ENCODE data around the gene OLFML3. TPM values are rescaled to one million over a fixed set of nuclear protein-coding genes. Genes with fewer than 3 reads are reported as not detected.

OLFML3 gene
- total RNA-seq, 3 donors from 2014 or later (not counting 1 experiment from before 2014, with no cell fraction given) = 0.16 TPM; not detected in 2

- Mint-ChIP-seq H3K27me3 (ENCODE audit: low read depth in 2 of 2) (no peaks in the 10 kb centered on the region), H3K4me1 (peaks cover 62 to 74% of the 10 kb centered on the region in 2 donors), H3K27ac (peak overlapping the region; percentile 91 to 99), H3K36me3 (peaks cover 16% of the 10 kb centered on the region), H3K4me3 (peak overlapping the region; percentile 77), H3K9me3 (no peaks in the 10 kb centered on the region)
- 11% methylated on average over 15 of the region's 16 CpGs for WGBS (ENCODE audit: insufficient coverage)
- no peak for TF ChIP-seq CTCF (IDR thresholded peaks at IDR 0.05)
- H3K4me1 ChIP-seq (ENCODE audit: control insufficient read depth, insufficient read depth, low read length) = peaks cover 46% of the 10 kb centered on the region
- peak overlapping the region; percentile 67 for H3K27ac ChIP-seq (ENCODE audit: low read length)
- H3K4me3 ChIP-seq (ENCODE audit: low read length) = no peak overlapping the region
- peaks cover 36% of the 10 kb centered on the region for H3K36me3 ChIP-seq (ENCODE audit: control insufficient read depth, insufficient read depth, low read length)
- DNase-seq = peak; percentile 55 to 78
- no peaks in the 10 kb centered on the region for H3K27me3 ChIP-seq (ENCODE audit: control insufficient read depth, insufficient read depth, low read length)
- intact Hi-C loops (cut with micrococcal nuclease) = loop anchor here (1.0 kb wide), 1 partner anchor 10 kb away; no protein-coding TSS in a partner anchor
- peak; percentile 55 to 75 (median 73) for ATAC-seq
- H3K9me3 ChIP-seq (ENCODE audit: control insufficient read depth, insufficient read depth, low read length) = no peaks in the 10 kb centered on the region
These were observed 38.7 kb upstream of the OLFML3 start for GRCh38 chr1:113940365-113941244.

GRCh38 chr1:113941245-113941559, 38.1 kb upstream of the OLFML3 start:
- H3K36me3 Mint-ChIP-seq = peaks cover 20% of the 10 kb centered on the region
- no peak overlapping the region for H3K4me3 ChIP-seq (ENCODE audit: low read length)
- WGBS (ENCODE audit: insufficient coverage) = 83% methylated on average over 6 of the region's 7 CpGs
- peak overlapping the region; percentile 67 for H3K27ac ChIP-seq (ENCODE audit: low read length)
- no peaks in the 10 kb centered on the region for H3K27me3 ChIP-seq (ENCODE audit: control insufficient read depth, insufficient read depth, low read length)
- H3K4me1 Mint-ChIP-seq = peaks cover 63 to 76% of the 10 kb centered on the region in 2 donors
- DNase-seq = peak in 1 of 2 donors; percentile 27
- peak overlapping the region; percentile 77 for H3K4me3 Mint-ChIP-seq
- H3K36me3 ChIP-seq (ENCODE audit: control insufficient read depth, insufficient read depth, low read length) = peaks cover 36% of the 10 kb centered on the region
- H3K9me3 Mint-ChIP-seq = no peaks in the 10 kb centered on the region
- ATAC-seq = no peak
- H3K27ac Mint-ChIP-seq = peak overlapping the region; percentile 91 to 99
- intact Hi-C loops (cut with micrococcal nuclease) = no loop called here
- H3K4me1 ChIP-seq (ENCODE audit: control insufficient read depth, insufficient read depth, low read length) = peaks cover 46% of the 10 kb centered on the region
- no peaks in the 10 kb centered on the region for H3K9me3 ChIP-seq (ENCODE audit: control insufficient read depth, insufficient read depth, low read length)
- no peaks in the 10 kb centered on the region for H3K27me3 Mint-ChIP-seq (ENCODE audit: low read depth in 2 of 2)
- TF ChIP-seq CTCF (IDR thresholded peaks at IDR 0.05) = no peak

GRCh38 chr1:113942527-113942926, 36.7 kb upstream of the OLFML3 start:
- Mint-ChIP-seq H3K9me3 (no peaks in the 10 kb centered on the region), H3K27me3 (ENCODE audit: low read depth in 2 of 2) (no peaks in the 10 kb centered on the region), H3K4me1 (peaks cover 71 to 78% of the 10 kb centered on the region in 2 donors), H3K36me3 (peaks cover 20% of the 10 kb centered on the region), H3K4me3 (peak overlapping the region; percentile 35), H3K27ac (peak overlapping the region in 1 of 2 donors; percentile 65)
- DNase-seq = no peak
- H3K9me3 ChIP-seq (ENCODE audit: control insufficient read depth, insufficient read depth, low read length) = no peaks in the 10 kb centered on the region
- no peak for ATAC-seq
- no peak overlapping the region for H3K27ac ChIP-seq (ENCODE audit: low read length)
- H3K4me1 ChIP-seq (ENCODE audit: control insufficient read depth, insufficient read depth, low read length) = peaks cover 42% of the 10 kb centered on the region
- no peak overlapping the region for H3K4me3 ChIP-seq (ENCODE audit: low read length)
- no peak for TF ChIP-seq CTCF (IDR thresholded peaks at IDR 0.05)
- no peaks in the 10 kb centered on the region for H3K27me3 ChIP-seq (ENCODE audit: control insufficient read depth, insufficient read depth, low read length)
- peaks cover 36% of the 10 kb centered on the region for H3K36me3 ChIP-seq (ENCODE audit: control insufficient read depth, insufficient read depth, low read length)
- intact Hi-C loops (cut with micrococcal nuclease) = no loop called here

Measured in natural killer cell (primary cell).